HUES64 (cell line): ENCODE measurements around the gene CNTNAP1.

Experiments
- H3K27ac ChIP-seq: 2 replicates; pipeline ENCODE4 v1.7.0; 2013; ENCODE audit warnings: low read depth, low read length, inconsistent platforms
- H3K27me3 ChIP-seq: 2 replicates; pipeline ENCODE4 v1.6.1; 2013; ENCODE audit warnings: mild to moderate bottlenecking, low read length; ENCODE audit not compliant: insufficient read depth
- H3K36me3 ChIP-seq: 2 replicates; pipeline ENCODE4 v1.6.1; 2013; ENCODE audit warnings: mild to moderate bottlenecking, low read length; ENCODE audit not compliant: insufficient read depth
- H3K4me1 ChIP-seq: 2 replicates; pipeline ENCODE4 v1.6.1; 2013; ENCODE audit warnings: mild to moderate bottlenecking, low read length, moderate library complexity; ENCODE audit not compliant: insufficient read depth
- H3K4me3 ChIP-seq: 2 replicates; pipeline ENCODE4 v1.5.1; 2013; ENCODE audit warnings: mild to moderate bottlenecking, low read length, moderate library complexity
- H3K9ac ChIP-seq: 2 replicates; pipeline ENCODE4 v1.6.1; 2013; ENCODE audit warnings: mild to moderate bottlenecking, low read depth, low read length
- H3K9me3 ChIP-seq: 2 replicates; pipeline ENCODE4 v1.6.1; 2013; ENCODE audit warnings: low read depth, low read length; ENCODE audit not compliant: insufficient read depth
- WGBS: fragments of 150-250, 120-280 bp; methylation state at CpG from one replicate; pipeline ENCODE4 v1.1.7; 2013; ENCODE audit warnings: missing lambda C conversion rate; 5-methylcytosine and 5-hydroxymethylcytosine counted together

CNTNAP1 gene

DNA sequence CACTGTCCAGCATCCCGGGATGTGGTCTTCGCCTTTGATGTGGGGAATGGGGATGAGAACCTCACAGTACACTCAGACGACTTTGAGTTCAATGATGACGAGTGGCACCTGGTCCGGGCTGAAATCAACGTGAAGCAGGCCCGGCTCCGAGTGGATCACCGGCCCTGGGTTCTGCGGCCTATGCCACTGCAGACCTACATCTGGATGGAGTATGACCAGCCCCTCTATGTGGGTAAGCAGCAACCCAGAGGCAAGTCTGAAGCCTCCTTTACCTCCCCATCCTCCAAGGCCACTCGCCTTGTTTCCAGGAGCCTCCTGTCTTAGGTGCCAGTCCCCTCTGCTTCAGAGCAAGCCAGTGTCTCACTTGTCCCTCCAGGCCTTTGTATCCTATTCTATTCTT, 10.2 kb downstream of the CNTNAP1 start:
- no peaks in the 10 kb centered on the region for H3K27me3 ChIP-seq
- peaks cover 21% of the 10 kb centered on the region for H3K36me3 ChIP-seq
- no peaks in the 10 kb centered on the region for H3K9me3 ChIP-seq
- no peak overlapping the region for H3K4me3 ChIP-seq
- no peak overlapping the region for H3K27ac ChIP-seq
- 95% methylated on average over 11 of the region's 11 CpGs for WGBS
- H3K4me1 ChIP-seq: peaks cover 3% of the 10 kb centered on the region; the same call in 1 of the 2 replicates
- no peak overlapping the region for H3K9ac ChIP-seq

- Histone ChIP-seq H3K9me3 (no peaks in the 10 kb centered on the region), H3K27me3 (no peaks in the 10 kb centered on the region), H3K4me1 (peaks cover 7% of the 10 kb centered on the region), H3K4me3 (no peak overlapping the region), H3K36me3 (peaks cover 29% of the 10 kb centered on the region), H3K27ac (no peak overlapping the region), H3K9ac (no peak overlapping the region)
- WGBS: 91% methylated on average over 3 of the region's 3 CpGs
Measured at GRCh38 chr17:42694524-42694923, 12.2 kb downstream of the CNTNAP1 start.

DNA sequence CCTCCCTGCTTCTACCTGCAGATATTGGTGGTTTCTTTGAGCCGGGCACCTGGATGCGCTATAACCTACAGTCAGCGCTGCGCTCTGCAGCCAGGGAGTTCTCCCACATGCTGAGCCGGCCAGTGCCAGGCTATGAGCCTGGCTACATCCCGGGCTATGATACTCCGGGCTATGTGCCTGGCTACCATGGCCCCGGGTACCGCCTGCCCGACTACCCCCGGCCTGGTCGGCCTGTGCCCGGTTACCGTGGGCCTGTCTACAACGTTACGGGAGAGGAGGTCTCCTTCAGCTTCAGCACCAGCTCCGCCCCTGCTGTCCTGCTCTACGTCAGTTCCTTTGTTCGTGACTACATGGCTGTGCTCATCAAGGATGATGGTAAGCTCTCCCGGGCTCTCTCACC, 13.2 kb downstream of the CNTNAP1 start:
- Histone ChIP-seq H3K4me3 (no peak overlapping the region), H3K36me3 (peaks cover 29% of the 10 kb centered on the region), H3K27ac (no peak overlapping the region), H3K4me1 (peaks cover 7% of the 10 kb centered on the region), H3K9me3 (no peaks in the 10 kb centered on the region), H3K27me3 (no peaks in the 10 kb centered on the region), H3K9ac (no peak overlapping the region)
- WGBS: 93% methylated on average over 20 of the region's 20 CpGs

DNA sequence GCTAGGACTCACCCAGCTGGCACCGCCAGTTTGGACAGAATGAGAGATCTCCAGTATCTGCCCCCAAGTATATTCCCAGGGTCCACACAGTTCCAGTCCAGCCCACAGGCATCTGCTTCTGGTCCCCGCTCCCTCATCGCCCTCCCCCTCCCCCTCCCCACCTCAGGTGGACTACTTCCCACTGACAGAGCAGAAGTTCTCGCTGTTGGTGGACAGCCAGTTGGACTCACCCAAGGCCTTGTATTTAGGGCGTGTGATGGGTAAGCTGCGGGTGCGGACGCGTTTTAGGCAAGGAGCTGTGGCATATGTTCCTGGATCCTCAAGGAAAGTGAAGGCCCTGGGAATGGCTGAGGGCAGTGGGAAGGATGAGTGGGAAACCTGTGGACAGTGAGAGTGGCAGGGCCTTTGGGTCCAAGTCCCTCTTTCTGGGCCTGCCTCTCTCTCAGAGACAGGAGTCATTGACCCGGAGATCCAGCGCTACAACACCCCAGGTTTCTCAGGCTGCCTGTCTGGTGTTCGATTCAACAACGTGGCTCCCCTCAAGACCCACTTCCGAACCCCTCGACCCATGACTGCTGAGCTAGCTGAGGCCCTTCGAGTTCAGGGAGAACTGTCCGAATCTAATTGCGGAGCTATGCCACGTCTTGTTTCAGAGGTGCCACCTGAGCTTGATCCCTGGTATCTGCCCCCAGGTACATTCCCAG, 14.9 kb downstream of the CNTNAP1 start:
- peaks cover 40% of the 10 kb centered on the region for H3K36me3 ChIP-seq
- H3K4me1 ChIP-seq: peaks cover 7% of the 10 kb centered on the region
- no peak overlapping the region for H3K4me3 ChIP-seq
- H3K9ac ChIP-seq: no peak overlapping the region
- H3K27me3 ChIP-seq: no peaks in the 10 kb centered on the region
- 95% methylated on average over 19 of the region's 19 CpGs for WGBS
- H3K27ac ChIP-seq: no peak overlapping the region
- no peaks in the 10 kb centered on the region for H3K9me3 ChIP-seq

DNA sequence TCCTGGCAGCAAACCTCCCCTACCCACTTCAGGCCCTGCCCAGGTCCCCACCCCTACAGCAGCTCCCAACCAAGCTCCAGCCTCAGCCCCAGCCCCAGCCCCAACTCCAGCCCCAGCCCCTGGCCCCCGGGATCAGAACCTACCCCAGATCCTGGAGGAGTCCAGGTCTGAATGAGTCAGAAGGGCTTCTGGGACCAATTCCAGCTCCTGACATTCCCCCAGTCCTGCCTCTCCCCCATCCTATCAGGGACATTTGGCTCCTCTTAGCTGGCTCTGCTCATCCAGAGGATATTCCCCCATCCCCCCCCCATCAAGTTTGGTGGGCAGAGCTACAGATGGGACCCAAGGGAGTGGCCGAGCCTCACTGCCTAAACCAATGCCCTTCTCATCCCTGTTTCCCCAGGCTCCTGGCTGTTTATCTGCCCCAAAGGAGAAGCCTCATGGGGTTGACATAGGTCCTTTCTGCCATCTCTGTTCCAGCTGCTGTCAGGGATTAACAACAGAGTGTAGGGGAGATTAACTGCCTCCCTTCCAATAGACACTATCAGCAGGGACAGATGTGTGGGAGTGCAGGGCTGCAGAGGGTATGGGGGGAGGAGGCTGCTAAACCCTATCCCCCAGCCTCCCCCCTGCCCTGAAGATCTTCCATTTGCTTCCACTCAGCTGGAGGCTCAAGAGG, 16.5 kb downstream of the CNTNAP1 start:
- Histone ChIP-seq H3K27me3 (no peaks in the 10 kb centered on the region), H3K4me3 (no peak overlapping the region), H3K36me3 (peaks cover 48% of the 10 kb centered on the region), H3K9me3 (no peaks in the 10 kb centered on the region), H3K4me1 (peaks cover 7% of the 10 kb centered on the region), H3K27ac (no peak overlapping the region), H3K9ac (no peak overlapping the region)
- 92% methylated on average over 2 of the region's 2 CpGs for WGBS

DNA sequence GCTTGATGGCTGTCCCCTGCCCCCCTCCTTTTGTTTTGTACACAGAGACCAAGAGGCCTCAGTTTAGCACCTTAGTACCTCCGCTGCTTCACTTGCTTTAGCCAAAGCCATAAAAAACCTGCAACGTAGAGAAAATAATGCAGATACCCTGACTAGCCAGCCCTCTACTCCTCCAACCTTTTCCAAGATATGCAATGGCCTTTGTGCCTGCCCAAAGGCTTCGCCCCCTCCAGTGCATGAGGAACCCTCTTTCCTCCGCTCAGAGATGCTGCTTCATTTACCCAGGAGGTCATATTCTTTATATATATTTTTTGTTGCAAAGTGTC, 17.0 kb downstream of the CNTNAP1 start:
- peaks cover 7% of the 10 kb centered on the region for H3K4me1 ChIP-seq
- H3K27me3 ChIP-seq: no peaks in the 10 kb centered on the region
- H3K4me3 ChIP-seq: no peak overlapping the region
- H3K36me3 ChIP-seq: peaks cover 51% of the 10 kb centered on the region
- WGBS: 73% methylated on average over 4 of the region's 4 CpGs
- no peak overlapping the region for H3K27ac ChIP-seq
- no peak overlapping the region for H3K9ac ChIP-seq
- H3K9me3 ChIP-seq: no peaks in the 10 kb centered on the region

DNA sequence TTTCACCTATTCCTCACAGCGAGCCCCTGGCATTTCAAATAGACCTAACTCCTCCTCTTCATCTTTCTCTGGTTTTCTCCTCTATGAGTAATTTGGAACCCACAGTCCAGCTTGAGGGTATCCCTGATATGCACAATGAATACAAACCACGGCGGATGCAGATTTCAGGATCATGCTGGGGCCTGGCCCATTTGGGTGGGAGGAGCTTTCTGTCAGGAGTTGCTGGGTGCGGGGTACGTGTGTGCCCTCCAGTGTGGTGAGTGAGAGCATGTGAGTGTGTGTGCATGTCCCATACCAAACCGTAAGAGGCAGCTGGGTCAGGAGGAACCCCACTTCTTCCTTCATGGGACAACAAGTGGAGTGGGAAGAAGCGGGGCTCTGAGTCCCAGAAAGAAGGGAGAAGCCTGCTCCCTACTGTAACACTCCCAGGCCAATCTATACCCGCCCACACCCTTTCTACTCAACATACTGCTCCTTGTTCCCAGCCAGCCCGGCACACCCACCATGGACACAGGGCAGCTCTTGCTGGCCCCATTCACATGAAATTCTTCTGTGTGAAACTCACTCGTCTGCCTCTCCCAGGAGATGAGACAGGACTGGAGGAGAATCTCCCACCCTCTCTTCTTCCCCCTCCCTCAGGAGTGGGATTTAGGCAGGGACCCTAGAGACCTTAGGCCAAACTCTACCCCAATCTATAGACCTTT, 18.4 kb downstream of the CNTNAP1 start:
- peaks cover 60% of the 10 kb centered on the region for H3K36me3 ChIP-seq

DNA sequence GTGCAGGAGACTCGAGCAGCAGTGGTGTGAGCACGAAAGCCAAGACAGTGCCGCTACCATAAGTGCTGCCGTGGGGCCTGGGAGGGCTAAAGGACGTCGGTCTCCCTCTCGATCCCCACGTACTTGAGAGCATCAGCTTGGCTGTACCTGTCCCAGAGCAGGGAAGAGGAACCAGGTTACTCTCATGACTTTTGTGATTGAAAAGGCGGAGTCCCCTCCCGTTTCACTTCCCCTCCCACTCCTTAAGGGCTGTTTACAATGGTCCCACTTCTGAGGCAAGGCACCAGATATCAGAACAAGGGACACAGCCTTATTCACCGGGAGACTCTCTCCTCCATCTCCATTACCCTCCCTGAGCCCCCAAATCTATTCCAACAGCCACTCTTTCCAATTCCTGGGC, 20.1 kb downstream of the CNTNAP1 start:
- Histone ChIP-seq H3K4me1 (peaks cover 7% of the 10 kb centered on the region), H3K4me3 (no peak overlapping the region), H3K9me3 (no peaks in the 10 kb centered on the region), H3K27me3 (no peaks in the 10 kb centered on the region), H3K36me3 (peaks cover 66% of the 10 kb centered on the region), H3K27ac (no peak overlapping the region), H3K9ac (no peak overlapping the region)
- WGBS: 91% methylated on average over 11 of the region's 11 CpGs

More for the DNA sequence above, 18.4 kb downstream of the CNTNAP1 start:
- no peak overlapping the region for H3K9ac ChIP-seq
- no peak overlapping the region for H3K27ac ChIP-seq
- H3K9me3 ChIP-seq: no peaks in the 10 kb centered on the region
- no peak overlapping the region for H3K4me3 ChIP-seq
- H3K27me3 ChIP-seq: no peaks in the 10 kb centered on the region
- H3K4me1 ChIP-seq: peaks cover 7% of the 10 kb centered on the region
- WGBS: 84% methylated on average over 10 of the region's 10 CpGs

- H3K36me3 ChIP-seq: peaks cover 75% of the 10 kb centered on the region
- H3K4me1 ChIP-seq: peaks cover under 1% of the 10 kb centered on the region; the same call in 1 of the 2 replicates
- H3K27ac ChIP-seq: no peak overlapping the region
- H3K4me3 ChIP-seq: no peak overlapping the region
- no peak overlapping the region for H3K9ac ChIP-seq
- WGBS: 97% methylated on average over 5 of the region's 5 CpGs
- H3K9me3 ChIP-seq: no peaks in the 10 kb centered on the region
- H3K27me3 ChIP-seq: no peaks in the 10 kb centered on the region
Measured at GRCh38 chr17:42704490-42704836, 22.1 kb downstream of the CNTNAP1 start.

- WGBS: 92% methylated on average over 8 of the region's 8 CpGs
- peaks cover 80% of the 10 kb centered on the region for H3K36me3 ChIP-seq
Measured at GRCh38 chr17:42704837-42705494, 22.6 kb downstream of the CNTNAP1 start.

DNA sequence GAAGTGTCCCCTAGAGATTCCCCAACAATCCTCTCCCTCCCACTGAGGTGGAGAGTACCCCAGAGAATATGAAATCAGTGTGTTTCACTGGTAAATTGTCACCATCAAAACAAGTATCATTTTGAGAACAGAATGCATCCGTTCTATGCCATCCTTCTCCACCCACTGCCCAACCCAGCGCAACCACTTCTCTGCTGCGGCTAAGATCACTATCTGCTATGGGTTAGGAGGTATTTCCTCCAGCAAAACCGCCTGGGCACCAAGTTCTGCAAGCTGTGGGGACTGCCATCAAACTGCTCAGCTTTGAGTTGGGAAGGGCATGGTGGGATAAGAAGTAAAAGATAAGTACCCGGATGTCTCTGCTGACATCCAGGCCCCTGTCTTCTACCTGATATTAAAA, 24.4 kb downstream of the CNTNAP1 start:
- Histone ChIP-seq H3K4me1 (no peaks in the 10 kb centered on the region), H3K36me3 (peaks cover 87% of the 10 kb centered on the region), H3K27me3 (no peaks in the 10 kb centered on the region), H3K9me3 (no peaks in the 10 kb centered on the region), H3K4me3 (no peak overlapping the region), H3K9ac (no peak overlapping the region), H3K27ac (no peak overlapping the region)
- WGBS: 90% methylated on average over 4 of the region's 5 CpGs

More at GRCh38 chr17:42704837-42705494, 22.6 kb downstream of the CNTNAP1 start:
- no peaks in the 10 kb centered on the region for H3K4me1 ChIP-seq
- H3K9me3 ChIP-seq: no peaks in the 10 kb centered on the region
- no peak overlapping the region for H3K9ac ChIP-seq
- H3K27ac ChIP-seq: no peak overlapping the region
- H3K4me3 ChIP-seq: no peak overlapping the region
- no peaks in the 10 kb centered on the region for H3K27me3 ChIP-seq
